RWPE1 (cell line): ENCODE measurements around the gene PCGF3.
A peak's percentile ranks its signal among the peaks of the same experiment; 100 is the strongest.
"Not testable (repeated sequence)": the region's sequence is repeated elsewhere in the genome, so short reads cannot be mapped to it uniquely, and the experiment has no call there.

Experiments
- CTCF ChIA-PET: fragments of 350-600 bp; sonication (Branson Sonifier 250); formaldehyde crosslinking; extraction: SDS; loops from one replicate; lab custom pipeline; 2021; lab: Yijun Ruan, JAX
- POLR2A ChIA-PET: fragments of 400-600 bp; formaldehyde crosslinking; extraction: SDS; loops from one replicate; lab custom pipeline; 2020; ENCODE audit warnings: antibody characterized with exemption; ENCODE audit not compliant: low non-redundant PET; lab: Yijun Ruan, JAX
- DNase-seq: peaks from one replicate; pipeline ENCODE4 v3.0.0; 2012; ENCODE audit warnings: low spot score
- H3K27ac ChIP-seq: fragments of 450-650 bp; 2 replicates; pipeline ENCODE4 v1.5.1; 2017
- TF ChIP-seq, protein P1 (sequence below): fragments of 450-650 bp; conservative IDR thresholded peaks from 2 replicates; pipeline ENCODE4 v1.5.1; 2017; ENCODE audit warnings: low read depth, mild to moderate bottlenecking

The PCGF3 gene

DNA sequence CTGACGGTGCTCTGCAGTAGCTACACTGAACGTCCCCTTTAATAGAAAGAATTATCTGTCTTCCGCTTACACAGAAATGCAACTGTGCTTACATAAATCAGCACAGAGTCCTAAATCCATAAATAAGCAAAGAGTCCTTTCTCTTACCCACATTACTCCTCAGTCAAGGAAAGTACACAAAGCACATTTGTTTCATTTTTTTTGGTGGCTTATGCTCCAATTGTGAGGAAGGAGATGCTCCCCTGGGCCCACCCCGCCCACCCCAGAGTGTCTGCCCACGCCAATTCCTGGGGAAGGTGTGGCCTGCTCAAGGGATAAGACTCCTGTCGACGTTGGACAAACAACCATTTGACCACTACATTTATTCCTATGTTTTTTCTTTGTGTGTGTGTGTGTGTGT, 66.5 kb downstream of the PCGF3 start:
- POLR2A ChIA-PET, result no interaction called here

DNA sequence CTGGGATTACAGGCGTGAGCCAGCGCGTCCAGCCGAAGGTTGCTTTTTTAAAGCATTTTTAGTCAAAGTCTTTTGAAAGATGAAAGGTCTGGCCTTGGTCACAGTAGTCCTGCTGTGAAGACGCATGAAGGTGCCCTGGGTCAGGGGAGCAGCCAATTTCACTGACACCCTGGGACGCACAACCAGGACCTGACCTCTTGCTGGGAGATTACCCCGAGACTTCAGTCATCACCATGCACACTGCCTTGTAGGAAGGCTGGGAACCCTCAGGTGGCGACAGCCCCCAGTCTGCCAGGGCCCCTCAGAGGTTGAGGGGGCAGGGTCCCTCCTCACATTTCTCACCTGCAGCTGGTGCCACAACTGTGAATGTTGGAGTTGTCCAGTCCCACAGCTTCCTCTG, 67.1 kb downstream of the PCGF3 start:
- ChIA-PET CTCF (no interaction called here), POLR2A (no interaction called here)
- H3K27ac ChIP-seq, result peak overlapping the region; percentile 49
- DNase-seq, result no peak
- TF ChIP-seq, protein P1, sequence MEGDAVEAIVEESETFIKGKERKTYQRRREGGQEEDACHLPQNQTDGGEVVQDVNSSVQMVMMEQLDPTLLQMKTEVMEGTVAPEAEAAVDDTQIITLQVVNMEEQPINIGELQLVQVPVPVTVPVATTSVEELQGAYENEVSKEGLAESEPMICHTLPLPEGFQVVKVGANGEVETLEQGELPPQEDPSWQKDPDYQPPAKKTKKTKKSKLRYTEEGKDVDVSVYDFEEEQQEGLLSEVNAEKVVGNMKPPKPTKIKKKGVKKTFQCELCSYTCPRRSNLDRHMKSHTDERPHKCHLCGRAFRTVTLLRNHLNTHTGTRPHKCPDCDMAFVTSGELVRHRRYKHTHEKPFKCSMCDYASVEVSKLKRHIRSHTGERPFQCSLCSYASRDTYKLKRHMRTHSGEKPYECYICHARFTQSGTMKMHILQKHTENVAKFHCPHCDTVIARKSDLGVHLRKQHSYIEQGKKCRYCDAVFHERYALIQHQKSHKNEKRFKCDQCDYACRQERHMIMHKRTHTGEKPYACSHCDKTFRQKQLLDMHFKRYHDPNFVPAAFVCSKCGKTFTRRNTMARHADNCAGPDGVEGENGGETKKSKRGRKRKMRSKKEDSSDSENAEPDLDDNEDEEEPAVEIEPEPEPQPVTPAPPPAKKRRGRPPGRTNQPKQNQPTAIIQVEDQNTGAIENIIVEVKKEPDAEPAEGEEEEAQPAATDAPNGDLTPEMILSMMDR, result no peak

More for the DNA sequence above, 66.5 kb downstream of the PCGF3 start:
- TF ChIP-seq, protein P1, result no peak
- no peak for DNase-seq
- CTCF ChIA-PET, result no interaction called here
- peak overlapping the region; percentile 49 for H3K27ac ChIP-seq

DNA sequence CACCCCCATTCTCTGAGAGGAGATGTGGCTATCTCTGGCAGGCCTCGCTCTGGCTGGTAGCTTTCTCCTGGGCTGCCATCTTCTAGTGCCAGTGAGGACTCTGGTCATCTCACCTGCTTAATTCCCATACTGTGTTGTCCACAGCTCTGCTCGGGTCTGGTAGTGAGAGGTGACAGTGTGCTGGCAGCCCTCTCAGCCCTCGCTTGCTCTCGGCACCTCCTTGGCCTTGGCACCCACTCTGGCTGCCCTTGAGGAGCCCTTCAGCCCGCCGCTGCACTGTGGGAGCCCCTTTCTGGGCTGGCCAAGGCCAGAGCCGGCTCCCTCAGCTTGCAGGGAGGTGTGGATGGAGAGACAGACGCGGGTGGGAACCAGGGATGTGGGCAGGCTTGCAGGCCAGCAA, 67.6 kb downstream of the PCGF3 start:
- ChIA-PET POLR2A (no interaction called here), CTCF (interaction anchor here (0.7 kb wide), 1 partner anchor 14 kb away, joined by 4 read pairs; no protein-coding TSS in a partner anchor)
- no peak for DNase-seq
- TF ChIP-seq, protein P1, result no peak
- peak overlapping the region; percentile 49 for H3K27ac ChIP-seq

DNA sequence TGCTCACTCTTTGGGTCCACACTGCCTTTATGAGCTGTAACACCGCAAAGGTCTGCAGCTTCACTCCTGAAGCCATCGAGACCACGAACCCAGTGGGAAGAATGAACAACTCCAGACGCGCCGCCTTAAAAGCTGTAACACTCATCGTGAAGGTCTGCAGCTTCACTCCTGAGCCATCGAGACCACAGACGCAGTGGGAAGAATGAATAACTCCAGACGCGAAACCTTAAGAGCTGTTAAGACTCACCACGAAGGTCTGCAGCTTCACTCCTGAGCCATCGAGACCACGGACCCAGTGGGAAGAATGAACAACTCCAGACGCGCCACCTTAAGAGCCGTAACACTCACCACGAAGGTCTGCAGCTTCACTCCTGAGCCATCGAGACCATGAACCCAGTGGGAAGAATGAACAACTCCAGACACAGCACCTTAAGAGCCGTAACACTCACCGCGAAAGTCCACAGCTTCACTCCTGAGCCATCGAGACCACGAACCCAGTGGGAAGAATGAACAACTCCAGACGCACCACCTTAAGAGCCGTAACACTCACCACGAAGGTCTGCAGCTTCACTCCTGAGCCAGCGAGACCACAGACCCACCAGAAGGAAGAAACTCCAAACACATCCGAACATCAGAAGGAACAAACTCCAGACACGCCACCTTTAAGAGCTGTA, 68.9 kb downstream of the PCGF3 start:
- H3K27ac ChIP-seq, result peak overlapping the region; percentile 49
- DNase-seq, POLR2A ChIA-PET: not testable (repeated sequence)
- CTCF ChIA-PET, result interaction anchor here (0.6 kb wide), 1 partner anchor 56 kb away, joined by 3 read pairs; no protein-coding TSS in a partner anchor

DNA sequence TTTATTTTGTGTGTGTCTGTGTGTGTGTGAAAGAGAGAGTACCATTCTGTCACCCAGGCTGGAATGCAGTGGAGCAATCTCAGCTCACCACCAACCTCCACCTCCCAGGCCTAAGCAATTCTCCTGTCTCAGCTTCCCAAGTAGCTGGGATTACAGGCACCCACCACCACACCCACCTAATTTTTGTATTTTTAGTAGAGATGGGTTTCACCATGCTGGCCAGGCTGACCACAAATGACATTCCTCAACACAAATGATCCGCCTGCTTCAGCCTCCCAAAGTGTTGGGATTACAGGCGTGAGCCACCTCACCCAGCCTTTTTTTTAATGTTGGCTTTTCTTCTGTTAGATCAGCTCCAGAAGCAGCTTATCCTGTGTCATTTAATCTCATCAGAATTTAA, 69.9 kb downstream of the PCGF3 start:
- DNase-seq, CTCF ChIA-PET, POLR2A ChIA-PET: not testable (repeated sequence)
- peak overlapping the region; percentile 19 for H3K27ac ChIP-seq

DNA sequence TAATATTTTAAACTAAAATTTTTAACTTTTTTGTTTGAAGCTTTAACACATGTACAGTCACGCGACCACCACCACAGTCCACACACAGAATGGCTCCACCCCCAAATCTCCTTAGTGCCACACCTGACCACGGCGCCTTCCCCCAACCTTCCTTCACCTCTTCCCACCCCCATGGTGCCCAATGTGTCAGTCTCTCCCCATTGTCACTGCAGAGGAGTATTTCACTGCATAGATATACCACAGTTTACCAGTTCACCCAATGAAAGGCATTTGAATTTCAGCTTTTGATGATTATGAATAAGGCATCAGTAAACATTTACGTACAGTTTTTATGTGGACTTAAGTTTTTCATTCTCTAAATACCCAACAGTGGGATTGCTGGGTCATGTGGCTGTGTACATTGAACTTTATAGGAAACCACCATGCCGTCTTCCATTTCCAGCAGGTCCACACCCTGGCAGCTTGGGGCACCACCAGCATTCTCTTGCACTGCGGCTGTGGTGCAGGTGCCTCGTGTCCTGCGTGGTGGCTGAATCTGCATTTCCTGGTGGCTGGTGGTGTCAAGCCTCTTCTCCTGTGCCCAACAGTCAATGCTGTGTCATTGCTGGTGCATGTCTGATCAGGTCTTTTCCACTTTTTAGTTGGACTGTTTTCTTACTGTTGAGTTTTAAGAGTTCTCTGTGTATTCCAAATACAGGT, 71.3 kb downstream of the PCGF3 start:
- ChIA-PET CTCF (no interaction called here), POLR2A (no interaction called here)
- H3K27ac ChIP-seq, result no peak overlapping the region
- TF ChIP-seq, protein P1, result no peak
- DNase-seq, result no peak

DNA sequence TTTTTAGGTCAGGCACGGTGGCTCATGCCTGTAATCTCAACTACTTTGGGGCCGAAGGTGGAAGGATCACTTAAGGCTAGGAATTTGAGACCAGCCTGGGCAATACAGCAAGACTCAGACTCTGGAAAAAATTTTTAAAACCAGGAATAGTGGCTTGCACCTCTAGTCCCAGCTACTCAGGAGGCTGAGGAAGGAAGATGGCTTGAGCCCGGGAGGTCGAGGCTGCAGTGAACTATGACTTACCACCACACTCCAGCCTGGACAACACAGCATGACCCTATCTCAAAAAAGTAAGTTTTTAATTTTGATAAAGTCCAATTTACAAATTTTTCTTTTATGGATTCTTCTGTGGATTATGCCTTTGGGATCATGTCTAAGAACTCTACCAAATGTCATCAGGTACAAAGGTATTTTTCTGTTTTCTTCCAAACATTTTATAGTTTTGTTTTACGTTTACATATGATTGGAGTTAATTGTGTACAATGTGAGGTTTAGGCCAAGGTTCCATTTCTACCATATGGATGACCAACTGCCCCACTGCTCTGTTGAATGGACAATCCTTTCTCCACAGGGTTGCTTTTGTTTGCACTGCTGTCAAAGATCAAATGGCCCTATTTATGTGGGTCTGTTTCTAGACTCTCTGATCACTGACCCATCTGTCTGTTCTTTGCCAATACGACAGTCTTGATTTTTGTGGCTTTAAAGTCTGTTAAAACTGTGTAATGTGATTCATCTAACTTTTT, 72.1 kb downstream of the PCGF3 start:
- ChIA-PET POLR2A (interaction anchor here (0.6 kb wide), 1 partner anchor 300 kb away, joined by 3 read pairs; no protein-coding TSS in a partner anchor), CTCF (no interaction called here)
- TF ChIP-seq, protein P1, result no peak
- DNase-seq, result no peak
- no peak overlapping the region for H3K27ac ChIP-seq
